Immature natural killer cell (primary cell): ENCODE results near the gene GALNT9. TPM values are rescaled to one million over a fixed set of nuclear protein-coding genes. Genes with fewer than 3 reads are reported as not detected.
"Not testable (repeated sequence)": the region's sequence is repeated elsewhere in the genome, so short reads cannot be mapped to it uniquely, and the experiment has no call there.

ENCODE experiments used
- DNase-seq, 3 donors: peaks; one replicate each; pipeline ENCODE4 v3.0.0; 2022; ENCODE audit warnings: mixed read lengths in 1 of 3
- H3K27ac Mint-ChIP-seq, 6 donors: one replicate each; pipeline ENCODE4 v1.8.0; 2020; ENCODE audit warnings: mixed read lengths in 6 of 6, mild to moderate bottlenecking in 5 of 6, inconsistent platforms in 4 of 6, moderate library complexity in 3 of 6
- H3K27me3 Mint-ChIP-seq, 3 donors: one replicate each; pipeline ENCODE4 v1.8.0; 2020 to 2021; ENCODE audit warnings: low read depth in 3 of 3, mild to moderate bottlenecking in 3 of 3, mixed read lengths in 3 of 3, moderate library complexity in 3 of 3, inconsistent platforms in 1 of 3
- H3K36me3 Mint-ChIP-seq, 3 donors: one replicate each; pipeline ENCODE4 v1.8.0; 2020; ENCODE audit warnings: mixed read lengths in 3 of 3, inconsistent platforms in 2 of 3, mild to moderate bottlenecking in 2 of 3
- H3K4me1 Mint-ChIP-seq, 2 donors: one replicate each; pipeline ENCODE4 v1.8.0; 2020; ENCODE audit warnings: inconsistent platforms in 2 of 2, mild to moderate bottlenecking in 2 of 2, mixed read lengths in 2 of 2, moderate library complexity in 1 of 2
- H3K4me3 Mint-ChIP-seq, 5 donors: one replicate each; pipeline ENCODE4 v1.8.0; 2020; ENCODE audit warnings: mild to moderate bottlenecking in 5 of 5, mixed read lengths in 5 of 5, inconsistent platforms in 3 of 5, moderate library complexity in 3 of 5
- H3K9me3 Mint-ChIP-seq, 6 donors: one replicate each; pipeline ENCODE4 v1.8.0; 2020; ENCODE audit warnings: mild to moderate bottlenecking in 6 of 6, mixed read lengths in 6 of 6, inconsistent platforms in 4 of 6, moderate library complexity in 3 of 6
- polyA plus RNA-seq, 3 donors: library from polyadenylated mRNA; unstranded; fragments of 300-500 nt; fragmentation: Illumina TruSeq; gene quantifications; one replicate each; pipeline ENCODE4 v1.2.3, GENCODE V29; 2021

The GALNT9 gene
- polyA plus RNA-seq, 3 donors from 2014 or later = not detected

DNA sequence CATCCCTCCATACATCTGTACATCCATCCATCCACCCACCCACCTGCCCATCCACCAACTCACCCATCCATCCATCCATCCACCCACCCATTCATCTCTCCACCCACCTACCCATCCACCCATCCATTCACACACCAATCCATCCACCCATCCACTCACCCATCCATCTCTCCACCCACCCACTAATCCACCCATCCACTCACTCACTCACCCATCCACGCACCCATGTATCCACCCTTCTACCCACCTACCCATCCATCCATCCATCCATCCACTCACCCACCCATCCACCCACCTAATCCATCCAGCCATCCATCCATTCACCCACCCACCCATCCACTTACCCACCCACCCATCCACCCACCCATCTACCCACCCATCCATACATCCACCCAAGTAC, 16.2 kb downstream of the GALNT9 start:
- H3K27ac Mint-ChIP-seq = no peak overlapping the region
- H3K27me3 Mint-ChIP-seq = peaks cover 1 to 3% (median 2%) of the 10 kb centered on the region in 3 donors
- H3K9me3 Mint-ChIP-seq = peaks cover 0 to 2% (median 0%) of the 10 kb centered on the region in 6 donors
- no peaks in the 10 kb centered on the region for H3K4me1 Mint-ChIP-seq
- DNase-seq = no peak
- H3K36me3 Mint-ChIP-seq = no peaks in the 10 kb centered on the region
- H3K4me3 Mint-ChIP-seq = no peak overlapping the region

DNA sequence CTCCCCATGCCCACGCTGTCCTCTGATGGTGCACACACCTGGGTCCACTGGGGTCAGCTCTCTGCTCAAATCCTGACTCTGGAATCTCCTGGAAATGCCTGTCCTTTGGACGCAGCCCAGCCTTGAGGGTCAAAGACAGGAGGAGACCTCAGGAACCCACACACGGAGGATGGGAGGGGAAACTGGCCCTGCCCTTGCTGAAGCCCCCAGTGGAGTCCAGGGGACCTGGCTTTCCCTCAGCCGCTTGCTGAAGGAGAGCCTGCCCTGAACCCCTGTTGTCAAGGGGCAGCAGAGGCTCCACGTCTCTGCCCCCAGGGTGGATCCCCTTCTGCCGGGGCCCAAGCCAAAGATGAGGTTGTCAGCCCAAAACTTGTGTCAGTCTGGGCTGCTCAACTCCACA, 16.9 kb downstream of the GALNT9 start:
- Mint-ChIP-seq H3K9me3 (peaks cover 0 to 2% (median 0%) of the 10 kb centered on the region in 6 donors), H3K4me3 (no peak overlapping the region), H3K36me3 (no peaks in the 10 kb centered on the region), H3K27me3 (peaks cover 1 to 3% (median 2%) of the 10 kb centered on the region in 3 donors), H3K4me1 (no peaks in the 10 kb centered on the region), H3K27ac (no peak overlapping the region)
- DNase-seq = no peak

DNA sequence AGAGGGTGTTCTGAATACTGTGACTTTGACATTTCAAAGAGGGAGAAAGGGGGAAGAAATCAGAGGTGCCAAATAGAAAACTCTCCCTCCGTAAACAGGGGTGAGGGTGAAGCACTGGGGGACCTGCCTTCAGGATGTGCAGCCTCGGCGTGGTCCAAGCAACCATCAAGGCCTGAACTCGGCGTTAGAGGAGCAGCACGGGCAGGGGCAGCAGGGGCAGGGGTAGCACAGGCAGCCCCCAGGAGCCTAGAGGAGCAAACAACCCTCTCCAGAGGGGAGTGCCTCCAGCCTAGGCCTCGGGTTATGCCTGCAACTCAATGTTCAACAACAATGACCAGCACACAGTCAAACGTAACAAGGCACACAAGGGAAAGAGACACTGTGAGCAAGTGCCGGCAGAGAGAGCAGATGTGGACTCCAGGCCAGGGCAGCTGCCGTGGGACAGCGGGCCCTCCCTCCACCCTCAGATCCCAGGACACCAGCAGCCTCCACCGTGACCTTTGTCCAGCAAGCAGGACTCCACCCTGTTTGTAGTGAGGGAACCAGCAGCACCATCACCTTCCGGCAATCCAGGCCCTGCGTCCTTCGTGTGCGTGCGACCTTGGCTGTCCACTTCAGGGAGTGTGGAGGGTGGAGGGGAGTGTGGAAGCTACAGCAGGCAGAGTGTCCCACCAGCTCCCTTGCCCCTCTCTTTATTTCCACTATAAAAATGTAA, 18.0 kb downstream of the GALNT9 start:
- Mint-ChIP-seq H3K4me1 (no peaks in the 10 kb centered on the region), H3K9me3 (peaks cover 0 to 2% (median 0%) of the 10 kb centered on the region in 6 donors), H3K27ac (no peak overlapping the region), H3K27me3 (peaks cover 1 to 3% (median 2%) of the 10 kb centered on the region in 3 donors), H3K4me3 (no peak overlapping the region), H3K36me3 (no peaks in the 10 kb centered on the region)
- no peak for DNase-seq

DNA sequence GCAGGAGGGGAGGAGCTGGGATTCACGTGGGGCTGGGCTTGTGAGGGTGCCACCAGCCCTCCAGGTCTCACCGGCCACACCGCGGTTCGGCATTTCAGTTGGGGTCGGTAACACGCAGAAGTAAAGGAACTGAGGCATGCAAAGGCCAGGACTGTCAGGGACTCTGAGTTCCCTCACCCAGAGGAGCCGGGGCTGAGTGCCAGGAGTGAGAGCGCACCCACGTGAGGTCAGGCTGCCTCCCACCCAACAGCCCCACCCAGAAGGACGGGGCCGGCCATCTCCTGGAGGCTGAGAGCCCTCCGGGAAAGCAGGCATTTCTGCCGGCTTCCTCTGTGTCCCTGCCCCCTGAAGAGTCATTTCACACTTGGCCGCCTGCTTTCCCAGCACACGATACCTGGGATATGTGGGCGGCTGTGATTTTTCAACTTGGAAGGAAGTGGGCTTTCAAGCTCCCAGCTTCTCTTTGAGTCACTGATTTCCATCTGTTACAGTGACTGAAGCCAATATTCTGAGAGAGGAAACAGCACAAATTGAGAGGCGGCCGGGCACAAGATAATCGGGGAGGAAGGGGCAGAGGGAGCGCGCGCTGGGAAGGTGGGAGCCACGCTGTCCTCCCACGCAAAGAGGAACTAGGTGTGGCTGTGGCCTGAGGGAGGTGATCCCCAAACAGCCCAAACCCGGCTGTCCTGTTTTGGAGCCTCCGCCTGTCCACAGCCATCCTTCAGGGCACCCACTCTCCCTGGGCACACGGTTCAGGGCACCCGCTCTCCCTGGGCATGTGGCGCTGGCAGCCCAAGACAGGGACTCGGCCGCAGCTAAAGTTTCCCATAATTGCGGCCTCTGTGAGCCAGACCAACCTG, 19.0 kb downstream of the GALNT9 start:
- DNase-seq = no peak
- H3K27me3 Mint-ChIP-seq = peaks cover 1 to 3% (median 2%) of the 10 kb centered on the region in 3 donors
- no peaks in the 10 kb centered on the region for H3K36me3 Mint-ChIP-seq
- no peaks in the 10 kb centered on the region for H3K4me1 Mint-ChIP-seq
- peaks cover 0 to 2% (median 0%) of the 10 kb centered on the region in 6 donors for H3K9me3 Mint-ChIP-seq
- no peak overlapping the region for H3K27ac Mint-ChIP-seq
- H3K4me3 Mint-ChIP-seq = no peak overlapping the region

DNA sequence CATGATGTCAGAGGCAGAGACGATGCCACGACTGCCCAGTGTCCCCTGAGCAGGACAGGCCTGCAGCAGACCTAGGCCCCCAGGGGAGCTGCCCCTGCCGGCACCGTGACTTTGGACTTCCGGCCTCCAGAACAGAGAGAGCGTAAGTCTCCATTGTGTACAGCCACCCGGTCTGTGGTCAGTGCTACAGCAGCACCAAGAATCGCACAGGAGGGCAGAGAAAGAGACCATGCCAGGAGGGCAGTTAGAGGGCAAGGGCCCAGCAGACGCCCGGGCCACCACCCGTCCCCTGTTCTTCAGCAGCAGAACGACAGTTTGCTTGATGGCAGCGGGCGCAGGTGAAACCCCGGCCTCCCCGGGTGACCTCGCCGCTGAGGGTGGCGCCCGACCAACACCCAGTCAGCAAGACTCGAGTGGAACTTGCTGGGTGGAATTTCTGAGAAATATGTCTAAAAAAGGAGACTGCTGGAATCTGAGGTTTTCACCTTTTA, 19.7 kb downstream of the GALNT9 start:
- peaks cover 1 to 3% (median 2%) of the 10 kb centered on the region in 3 donors for H3K27me3 Mint-ChIP-seq

DNA sequence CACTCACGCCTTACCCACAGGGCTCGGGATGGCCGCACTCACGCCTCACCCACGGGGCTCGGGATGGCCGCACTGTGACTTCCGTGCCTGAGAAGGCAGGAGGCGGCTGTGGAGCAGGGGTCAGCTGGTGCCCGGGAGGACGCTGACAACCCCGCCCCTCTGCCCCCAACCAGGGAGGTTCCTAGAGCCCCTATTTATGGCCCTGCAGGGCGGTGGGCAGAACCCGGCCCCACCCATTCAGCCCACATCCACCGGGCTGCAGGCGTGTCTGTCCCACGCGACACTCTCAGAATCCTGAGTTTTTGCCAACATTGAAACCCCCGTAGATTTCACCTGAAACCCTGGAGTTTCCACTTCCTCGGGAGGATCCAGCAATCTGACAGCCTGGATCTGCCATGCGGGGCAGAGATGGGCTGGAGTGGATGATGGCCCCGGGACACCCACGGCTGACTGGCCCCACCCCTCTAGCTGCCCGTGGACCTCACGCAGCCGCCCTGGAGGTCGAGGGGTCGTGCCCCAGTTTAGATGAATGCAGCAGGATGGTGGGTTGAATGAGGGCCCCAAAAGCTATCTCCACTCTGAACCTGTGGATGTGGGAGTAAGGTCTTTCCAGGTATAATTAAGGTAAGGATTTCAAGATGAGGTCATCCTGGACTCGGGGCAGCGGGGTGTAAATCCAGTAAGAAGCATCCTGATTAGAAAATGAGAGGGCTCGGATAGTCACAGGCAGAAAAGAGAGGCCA, 20.4 kb downstream of the GALNT9 start:
- no peaks in the 10 kb centered on the region for H3K36me3 Mint-ChIP-seq
- DNase-seq = no peak
- no peak overlapping the region for H3K27ac Mint-ChIP-seq
- H3K27me3 Mint-ChIP-seq = peaks cover under 1 to 3% (median 1%) of the 10 kb centered on the region in 3 donors
- H3K4me3 Mint-ChIP-seq = no peak overlapping the region
- H3K9me3 Mint-ChIP-seq = peaks cover 0 to 2% (median 0%) of the 10 kb centered on the region in 6 donors
- H3K4me1 Mint-ChIP-seq = no peaks in the 10 kb centered on the region

More for the DNA sequence above, 19.7 kb downstream of the GALNT9 start:
- Mint-ChIP-seq H3K27ac (no peak overlapping the region), H3K36me3 (no peaks in the 10 kb centered on the region), H3K9me3 (peaks cover 0 to 2% (median 0%) of the 10 kb centered on the region in 6 donors), H3K4me1 (no peaks in the 10 kb centered on the region), H3K4me3 (no peak overlapping the region)
- no peak for DNase-seq

DNA sequence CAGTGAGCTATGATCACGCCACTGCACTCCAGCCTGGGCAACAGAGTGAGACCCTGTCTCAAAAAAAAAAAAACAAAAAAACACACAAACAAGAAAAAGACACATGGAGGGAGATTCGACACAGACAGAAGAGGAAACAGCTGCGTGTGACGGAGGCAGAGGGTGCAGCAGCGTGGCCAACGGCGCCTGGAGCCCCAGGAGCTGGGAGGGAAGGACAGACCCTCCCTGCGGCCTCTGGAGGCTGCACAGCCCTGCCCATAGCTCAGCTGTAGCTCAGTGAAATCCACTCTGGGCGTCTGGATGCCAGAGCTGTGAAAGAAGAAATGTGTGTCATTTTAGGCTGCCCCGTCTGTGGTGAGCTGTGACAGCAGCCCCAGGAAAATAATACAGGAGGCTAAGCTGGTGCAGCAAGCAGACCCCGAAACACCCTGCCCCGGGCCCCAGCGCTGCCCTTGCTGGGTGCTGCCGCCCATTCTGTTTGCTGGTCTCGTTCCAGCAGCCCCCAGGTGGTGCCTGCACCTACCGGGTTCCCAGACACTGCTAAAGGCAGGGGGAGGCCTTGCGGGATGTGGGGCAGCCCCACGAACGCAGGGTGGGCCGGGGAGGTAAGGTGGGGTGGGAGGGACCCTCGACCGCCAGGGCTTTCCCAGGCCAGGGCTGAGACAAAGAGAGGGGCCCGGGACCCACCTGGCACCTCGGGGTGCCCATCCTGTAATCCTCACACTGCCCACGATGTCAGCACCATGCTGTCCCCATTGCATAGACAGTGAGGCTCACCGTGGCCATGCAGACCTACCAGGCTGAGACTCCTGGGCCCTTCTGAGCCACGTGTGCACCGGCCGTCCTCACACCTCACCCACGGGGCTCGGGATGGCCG, 21.2 kb downstream of the GALNT9 start:
- Mint-ChIP-seq H3K4me1 (no peaks in the 10 kb centered on the region), H3K27me3 (peaks cover 0 to 3% (median 1%) of the 10 kb centered on the region in 3 donors), H3K36me3 (no peaks in the 10 kb centered on the region), H3K4me3 (no peak overlapping the region), H3K27ac (no peak overlapping the region), H3K9me3 (peaks cover 0 to 2% (median 0%) of the 10 kb centered on the region in 6 donors)
- no peak for DNase-seq

DNA sequence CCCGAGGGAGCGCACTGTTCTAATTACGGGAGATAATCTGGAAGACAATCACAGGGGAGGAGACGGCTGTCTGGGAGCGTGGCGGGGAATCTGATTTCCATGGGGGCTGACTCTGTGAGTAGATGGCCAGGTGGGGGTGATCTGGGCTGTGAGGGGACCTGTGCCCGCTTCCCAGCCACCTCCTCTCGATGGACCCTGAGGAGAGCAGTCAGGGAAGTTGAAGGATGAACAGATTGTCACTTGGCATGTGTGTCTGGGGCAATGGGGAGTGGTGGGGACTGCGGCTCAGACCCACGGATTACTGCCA, 22.6 kb downstream of the GALNT9 start:
- DNase-seq = no peak
- Mint-ChIP-seq H3K27me3 (peaks cover 0 to 4% (median 0%) of the 10 kb centered on the region in 3 donors), H3K4me3 (no peak overlapping the region), H3K27ac (no peak overlapping the region), H3K9me3 (peaks cover 0 to under 1% (median 0%) of the 10 kb centered on the region in 6 donors), H3K4me1 (no peaks in the 10 kb centered on the region), H3K36me3 (no peaks in the 10 kb centered on the region)

DNA sequence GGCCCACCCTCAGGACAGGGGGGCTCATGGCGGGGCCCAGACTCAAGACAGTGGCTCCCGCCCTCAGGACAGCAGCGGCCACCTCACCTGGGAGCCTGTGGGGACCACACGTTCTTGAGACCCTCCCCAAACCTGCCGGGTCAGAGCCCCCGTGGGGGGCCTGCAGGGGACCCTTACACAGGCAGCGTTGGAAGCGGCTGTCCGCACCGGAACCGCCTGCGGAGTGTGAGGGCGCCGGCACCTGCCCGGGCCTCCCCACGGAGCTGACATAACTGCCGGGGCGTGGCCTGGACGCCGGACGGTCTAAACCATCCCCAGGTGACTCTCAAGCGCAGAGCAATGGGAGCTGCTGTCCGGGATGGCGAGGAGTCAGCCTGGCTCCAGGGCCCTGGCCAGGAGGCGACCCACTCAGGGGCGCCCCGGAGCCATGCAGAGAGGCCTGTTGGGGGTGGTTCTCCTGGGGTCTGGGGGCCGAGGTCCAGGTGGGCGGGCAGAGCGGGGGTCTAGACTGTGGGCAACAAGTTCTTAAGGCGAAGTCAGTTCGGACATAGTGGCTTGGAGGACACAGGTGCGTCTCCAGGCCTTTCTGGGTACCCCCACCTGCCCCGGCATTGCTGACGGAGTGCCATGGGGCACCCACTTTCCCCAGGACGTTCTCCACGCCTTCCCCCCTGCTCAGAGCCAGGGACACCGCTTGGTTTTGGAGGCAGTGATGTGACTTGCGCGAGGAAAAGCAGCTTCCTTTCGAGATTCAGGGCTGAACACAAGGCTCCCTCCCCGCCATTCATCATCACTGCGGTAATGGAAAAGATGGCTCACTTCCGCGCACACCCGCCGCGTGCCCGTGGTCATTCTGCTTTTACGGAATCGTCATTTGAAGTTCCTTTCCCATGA, 23.2 kb downstream of the GALNT9 start:
- no peaks in the 10 kb centered on the region for H3K9me3 Mint-ChIP-seq
- H3K4me3 Mint-ChIP-seq = no peak overlapping the region
- peaks cover 0 to 4% (median 0%) of the 10 kb centered on the region in 3 donors for H3K27me3 Mint-ChIP-seq
- H3K4me1 Mint-ChIP-seq = no peaks in the 10 kb centered on the region
- H3K36me3 Mint-ChIP-seq = no peaks in the 10 kb centered on the region
- DNase-seq = no peak
- no peak overlapping the region for H3K27ac Mint-ChIP-seq

DNA sequence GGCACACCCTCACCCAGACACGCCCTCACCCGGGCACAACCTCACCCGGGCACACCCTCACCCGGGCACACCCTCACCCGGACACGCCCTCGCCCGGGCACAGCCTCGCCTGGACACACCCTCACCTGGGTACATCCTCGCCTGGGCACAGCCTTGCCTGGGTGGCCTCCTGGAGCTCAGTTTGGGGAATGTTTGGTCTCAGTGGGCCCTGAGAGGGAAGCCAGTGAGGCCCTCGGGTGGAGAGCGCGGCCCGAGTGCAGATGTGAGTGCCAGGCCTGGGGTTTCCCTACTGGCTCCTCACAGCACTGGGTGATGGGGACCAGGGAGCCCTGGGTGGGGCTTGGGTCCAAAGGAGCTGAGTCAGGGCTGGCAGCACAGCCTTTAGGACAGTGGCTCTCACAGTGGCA, 23.8 kb downstream of the GALNT9 start:
- H3K4me3 Mint-ChIP-seq = no peak overlapping the region
- H3K27me3 Mint-ChIP-seq = peaks cover 0 to 4% (median 0%) of the 10 kb centered on the region in 3 donors
- H3K27ac Mint-ChIP-seq = no peak overlapping the region
- no peaks in the 10 kb centered on the region for H3K36me3 Mint-ChIP-seq
- DNase-seq = no peak
- no peaks in the 10 kb centered on the region for H3K9me3 Mint-ChIP-seq
- H3K4me1 Mint-ChIP-seq = no peaks in the 10 kb centered on the region

DNA sequence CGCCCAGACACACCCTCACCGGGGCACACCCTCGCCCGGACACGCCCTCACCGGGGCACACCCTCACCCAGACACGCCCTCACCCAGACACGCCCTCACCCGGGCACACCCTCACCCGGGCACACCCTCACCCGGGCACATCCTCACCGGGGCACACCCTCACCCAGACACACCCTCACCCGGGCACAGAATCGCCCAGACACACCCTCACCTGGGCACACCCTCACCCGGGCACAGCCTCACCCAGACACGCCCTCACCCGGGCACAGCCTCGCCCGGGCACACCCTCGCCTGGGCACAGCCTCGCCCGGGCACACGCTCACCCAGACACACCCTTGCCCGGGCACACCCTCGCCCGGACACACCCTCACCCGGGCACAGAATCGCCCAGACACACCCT, 24.5 kb downstream of the GALNT9 start:
- DNase-seq, H3K27me3 Mint-ChIP-seq, H3K36me3 Mint-ChIP-seq, H3K4me3 Mint-ChIP-seq, H3K27ac Mint-ChIP-seq, H3K4me1 Mint-ChIP-seq, H3K9me3 Mint-ChIP-seq: not testable (repeated sequence)

DNA sequence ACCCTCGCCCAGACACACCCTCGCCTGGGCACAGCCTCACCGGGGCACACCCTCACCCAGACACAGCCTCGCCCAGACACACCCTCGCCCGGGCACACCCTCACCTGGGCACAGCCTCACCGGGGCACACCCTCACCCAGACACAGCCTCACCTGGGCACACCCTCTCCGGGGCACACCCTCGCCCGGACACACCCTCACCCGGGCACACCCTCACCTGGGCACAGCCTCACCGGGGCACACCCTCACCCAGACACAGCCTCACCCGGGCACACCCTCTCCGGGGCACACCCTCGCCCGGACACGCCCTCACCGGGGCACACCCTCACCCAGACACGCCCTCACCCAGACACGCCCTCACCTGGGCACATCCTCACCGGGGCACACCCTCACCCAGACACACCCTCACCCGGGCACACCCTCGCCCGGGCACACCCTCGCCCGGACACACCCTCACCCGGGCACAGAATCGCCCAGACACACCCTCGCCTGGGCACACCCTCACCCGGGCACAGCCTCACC, 25.5 kb downstream of the GALNT9 start:
- not testable (repeated sequence) for H3K27me3 Mint-ChIP-seq, H3K4me1 Mint-ChIP-seq, H3K27ac Mint-ChIP-seq, DNase-seq, H3K36me3 Mint-ChIP-seq, H3K9me3 Mint-ChIP-seq, H3K4me3 Mint-ChIP-seq
